SK-N-SH treated with all-trans-retinoic acid at 6 μM for 48 hours (cell line): ENCODE results near the gene ADGRL2.

Experiments
- OSR1 ChIP-seq: fragments of 250-450 bp; sonication (Bioruptor Pico); IDR thresholded peaks from 2 replicates; pipeline ENCODE4 v1.8.0; 2022; ENCODE audit warnings: moderate library complexity, mild to moderate bottlenecking, inconsistent platforms
- PPARA ChIP-seq: fragments of 250-450 bp; sonication (Bioruptor Pico); IDR thresholded peaks from 2 replicates; pipeline ENCODE4 v1.5.0; 2020; ENCODE audit warnings: mild to moderate bottlenecking, borderline replicate concordance
- ZFP3 ChIP-seq: fragments of 250-450 bp; sonication (Bioruptor Pico); IDR thresholded peaks from 2 replicates; pipeline ENCODE4 v1.5.0; 2020; ENCODE audit warnings: mild to moderate bottlenecking, moderate library complexity
- ZFP30 ChIP-seq: fragments of 450-650 bp; formaldehyde crosslinking; IDR thresholded peaks from 2 replicates; pipeline ENCODE4 v1.5.0; 2022; ENCODE audit warnings: mild to moderate bottlenecking, moderate library complexity
- TF ChIP-seq, protein P1 (sequence below): fragments of 250-450 bp; sonication (Bioruptor Pico); IDR thresholded peaks from 2 replicates; pipeline ENCODE4 v1.8.0; 2020; ENCODE audit warnings: mild to moderate bottlenecking, moderate library complexity, borderline replicate concordance

DNA sequence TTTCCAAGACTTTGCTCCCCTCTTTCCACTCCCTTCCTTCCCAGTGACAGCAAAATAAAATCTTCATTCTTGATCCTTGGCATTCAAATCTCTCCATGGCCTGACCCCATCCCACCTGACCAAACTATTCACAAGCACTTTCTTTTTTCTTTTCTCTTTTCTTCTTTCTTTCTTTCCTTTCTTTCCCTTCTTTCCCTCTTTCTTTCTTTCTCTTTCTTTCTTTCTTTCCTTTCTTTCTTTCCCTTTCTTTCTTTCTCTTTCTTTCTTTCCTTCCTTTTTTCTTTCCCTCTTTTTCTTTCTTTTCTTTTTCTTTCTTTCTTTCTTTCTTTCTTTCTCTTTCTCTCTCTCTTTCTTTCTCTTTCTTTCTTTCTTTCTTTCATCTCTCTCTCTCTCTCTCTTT lies 207.1 kb downstream of the ADGRL2 start:
- TF ChIP-seq ZFP30 (no peak), PPARA (CRISPR knock-in tag) (no peak), ZFP3 (CRISPR knock-in tag) (no peak), OSR1 (CRISPR knock-in tag) (no peak)
- TF ChIP-seq, protein P1, sequence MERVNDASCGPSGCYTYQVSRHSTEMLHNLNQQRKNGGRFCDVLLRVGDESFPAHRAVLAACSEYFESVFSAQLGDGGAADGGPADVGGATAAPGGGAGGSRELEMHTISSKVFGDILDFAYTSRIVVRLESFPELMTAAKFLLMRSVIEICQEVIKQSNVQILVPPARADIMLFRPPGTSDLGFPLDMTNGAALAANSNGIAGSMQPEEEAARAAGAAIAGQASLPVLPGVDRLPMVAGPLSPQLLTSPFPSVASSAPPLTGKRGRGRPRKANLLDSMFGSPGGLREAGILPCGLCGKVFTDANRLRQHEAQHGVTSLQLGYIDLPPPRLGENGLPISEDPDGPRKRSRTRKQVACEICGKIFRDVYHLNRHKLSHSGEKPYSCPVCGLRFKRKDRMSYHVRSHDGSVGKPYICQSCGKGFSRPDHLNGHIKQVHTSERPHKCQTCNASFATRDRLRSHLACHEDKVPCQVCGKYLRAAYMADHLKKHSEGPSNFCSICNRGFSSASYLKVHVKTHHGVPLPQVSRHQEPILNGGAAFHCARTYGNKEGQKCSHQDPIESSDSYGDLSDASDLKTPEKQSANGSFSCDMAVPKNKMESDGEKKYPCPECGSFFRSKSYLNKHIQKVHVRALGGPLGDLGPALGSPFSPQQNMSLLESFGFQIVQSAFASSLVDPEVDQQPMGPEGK = no peak
